Measurements from ENCODE around the gene PPP2R5E. TPM values are rescaled to one million over a fixed set of nuclear protein-coding genes. Genes with fewer than 3 reads are reported as not detected.
"Not testable (repeated sequence)": the region's sequence is repeated elsewhere in the genome, so short reads cannot be mapped to it uniquely, and the experiment has no call there.

The PPP2R5E gene
- total RNA-seq, 1 donor from 2014 or later, result 45.1 TPM

DNA sequence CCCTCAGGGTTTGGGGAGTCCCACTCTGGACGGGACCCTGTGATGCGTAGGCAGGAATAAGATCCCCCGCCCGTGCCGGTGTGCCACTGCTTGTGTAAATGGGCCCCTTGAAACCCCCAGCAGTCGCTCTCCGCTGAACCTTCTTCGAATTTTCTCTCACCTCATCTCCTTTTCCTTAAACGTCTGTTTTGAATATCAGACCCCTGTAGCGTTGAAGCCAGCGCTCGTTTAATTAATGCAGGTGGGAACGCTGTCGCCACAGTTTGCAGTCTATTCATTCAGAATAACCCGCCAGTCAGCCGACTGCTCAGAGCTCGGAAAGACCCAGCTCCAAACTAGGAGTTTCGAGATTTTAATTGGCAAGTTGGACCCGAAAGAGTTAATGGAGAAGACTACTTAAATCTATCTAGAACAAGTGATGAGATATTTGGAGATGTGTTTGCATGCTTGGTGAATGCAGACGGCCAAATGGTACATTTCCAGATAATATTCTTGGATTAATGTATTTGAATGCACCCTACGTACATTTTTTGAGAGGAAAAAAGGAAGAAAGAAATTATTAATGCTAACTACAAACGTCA lies 739 bp upstream of the PPP2R5E start:
- intact Hi-C loops (cut with micrococcal nuclease), result loop anchor here (1.0 to 2.0 kb wide), 7 partner anchors 31 to 185 kb away; partner anchors contain the start of gene SGPP1
- H3K4me1 Mint-ChIP-seq, result peaks cover 21% of the 10 kb centered on the region
- H3K27me3 Mint-ChIP-seq, result peaks cover 1% of the 10 kb centered on the region
- peaks cover 21% of the 10 kb centered on the region for H3K36me3 Mint-ChIP-seq (ENCODE audit: low read depth)
- H3K9me3 Mint-ChIP-seq, result no peaks in the 10 kb centered on the region
- H3K4me3 Mint-ChIP-seq, result peak overlapping the region; percentile 88
- no peak for DNase-seq
- peak overlapping the region; percentile 92 for H3K27ac Mint-ChIP-seq

DNA sequence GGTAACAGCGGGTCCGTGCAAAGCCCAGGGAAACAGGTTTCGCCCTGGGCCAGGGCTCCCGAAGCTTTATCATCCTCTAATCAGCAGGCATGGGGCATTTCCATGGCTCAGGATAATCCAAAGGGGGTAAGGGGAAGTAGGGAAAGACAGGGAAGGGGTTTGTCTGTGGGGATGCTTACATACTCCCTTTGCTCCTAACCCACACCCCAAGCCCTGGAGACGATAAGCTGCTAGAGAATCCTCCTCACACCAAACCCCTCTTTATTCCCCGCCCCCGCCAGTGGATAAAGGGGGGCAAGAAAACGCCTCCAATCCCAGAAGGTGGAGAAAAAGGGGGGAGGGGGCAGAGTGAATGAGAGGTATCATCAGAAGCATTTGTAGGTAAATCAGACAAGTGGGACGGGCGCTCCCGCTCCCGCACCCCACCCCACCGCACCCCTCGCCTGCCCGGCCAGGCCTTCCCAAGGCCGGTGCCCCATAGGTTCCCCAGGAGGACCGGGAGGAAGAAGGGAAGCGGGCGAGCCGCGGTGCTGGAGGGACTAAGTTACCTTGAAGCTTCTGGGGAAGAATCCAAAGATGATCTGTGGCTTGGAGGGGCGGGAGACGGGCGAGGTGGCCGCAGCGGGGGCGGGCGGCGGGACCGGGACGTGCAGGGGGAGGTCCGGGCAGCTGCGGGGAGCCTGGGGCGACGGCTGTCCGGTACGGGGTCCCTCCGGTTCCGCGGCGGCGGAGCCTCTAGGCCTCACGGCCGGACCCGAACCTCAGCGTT lies 762 bp downstream of the PPP2R5E start:
- Mint-ChIP-seq H3K27me3 (no peaks in the 10 kb centered on the region), H3K4me3 (peak overlapping the region; percentile 88), H3K9me3 (no peaks in the 10 kb centered on the region), H3K36me3 (ENCODE audit: low read depth) (peaks cover 25% of the 10 kb centered on the region), H3K4me1 (peaks cover 23% of the 10 kb centered on the region), H3K27ac (peak overlapping the region; percentile 90)
- peak; percentile 68 for DNase-seq
- intact Hi-C loops (cut with micrococcal nuclease), result loop anchor here (2.0 kb wide), 5 partner anchors 30 to 186 kb away; partner anchors contain the start of gene SGPP1

DNA sequence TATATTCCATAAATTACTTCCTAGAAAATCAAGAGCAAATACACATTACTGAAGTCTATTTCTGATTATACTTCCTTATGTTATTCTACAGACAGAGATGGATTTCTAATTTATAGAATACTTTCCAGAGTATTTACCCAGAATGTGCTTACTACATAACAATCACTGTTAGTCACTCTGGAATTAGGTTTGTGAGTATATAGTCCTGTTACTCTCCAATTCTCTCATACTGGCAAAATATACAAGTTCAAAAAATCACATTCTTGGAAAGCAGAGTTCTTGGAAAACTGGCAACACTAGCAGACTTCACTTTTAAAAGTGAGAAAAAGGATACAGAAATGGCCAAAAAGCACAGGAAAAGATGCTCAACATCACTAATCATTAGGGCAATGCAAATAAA lies 7.3 kb downstream of the PPP2R5E start:
- peaks cover 47% of the 10 kb centered on the region for H3K36me3 Mint-ChIP-seq (ENCODE audit: low read depth)
- H3K4me3 Mint-ChIP-seq, result no peak overlapping the region
- intact Hi-C loops (cut with micrococcal nuclease), result no loop called here

GRCh38 chr14:63533474-63533873 lies 9.7 kb downstream of the PPP2R5E start:
- Mint-ChIP-seq H3K4me3 (no peak overlapping the region), H3K4me1 (peaks cover 10% of the 10 kb centered on the region), H3K9me3 (no peaks in the 10 kb centered on the region), H3K27ac (no peak overlapping the region), H3K27me3 (no peaks in the 10 kb centered on the region), H3K36me3 (ENCODE audit: low read depth) (peaks cover 42% of the 10 kb centered on the region)
- DNase-seq, result no peak
- intact Hi-C loops (cut with micrococcal nuclease), result no loop called here

More for the DNA sequence above, 7.3 kb downstream of the PPP2R5E start:
- no peak for DNase-seq
- Mint-ChIP-seq H3K27me3 (no peaks in the 10 kb centered on the region), H3K4me1 (peaks cover 12% of the 10 kb centered on the region), H3K9me3 (no peaks in the 10 kb centered on the region), H3K27ac (no peak overlapping the region)

DNA sequence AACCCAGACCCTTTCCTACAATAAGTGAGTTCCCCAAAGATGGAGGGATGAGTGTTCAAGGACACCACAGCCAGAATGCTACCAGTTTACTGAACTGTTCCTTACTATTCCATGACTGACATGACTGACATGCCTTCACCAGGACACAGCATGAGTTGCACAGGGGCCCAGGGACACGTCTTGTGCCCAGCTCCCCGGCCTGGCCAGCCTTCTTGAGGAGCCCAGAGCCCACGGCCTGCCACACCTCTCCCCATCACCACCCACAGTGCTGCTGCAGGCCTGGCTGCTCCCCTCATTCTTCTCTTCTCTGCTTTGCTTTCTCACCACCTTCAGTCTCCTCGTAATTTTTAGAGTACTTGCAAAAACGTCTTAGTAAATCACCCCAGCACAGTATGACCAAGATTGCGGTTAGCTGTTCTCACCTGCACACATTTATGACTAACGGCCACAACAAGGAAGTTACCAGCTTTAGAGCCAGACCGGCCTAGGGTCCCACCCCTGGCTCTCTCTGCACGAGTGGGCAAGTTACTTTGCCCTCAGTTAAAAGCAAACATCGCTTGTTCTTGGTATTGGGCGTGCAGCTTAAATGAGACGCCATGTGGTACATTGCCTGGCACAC lies 18.5 kb downstream of the PPP2R5E start:
- Mint-ChIP-seq H3K36me3 (ENCODE audit: low read depth) (peaks cover 36% of the 10 kb centered on the region), H3K4me1 (peaks cover 18% of the 10 kb centered on the region), H3K9me3 (no peaks in the 10 kb centered on the region), H3K4me3 (no peak overlapping the region), H3K27me3 (no peaks in the 10 kb centered on the region), H3K27ac (no peak overlapping the region)
- DNase-seq, result no peak
- intact Hi-C loops (cut with micrococcal nuclease), result no loop called here

GRCh38 chr14:63523735-63524426 lies 19.3 kb downstream of the PPP2R5E start:
- peaks cover 18% of the 10 kb centered on the region for H3K4me1 Mint-ChIP-seq
- H3K9me3 Mint-ChIP-seq, result no peaks in the 10 kb centered on the region
- no peaks in the 10 kb centered on the region for H3K27me3 Mint-ChIP-seq
- no peak overlapping the region for H3K4me3 Mint-ChIP-seq
- H3K27ac Mint-ChIP-seq, result no peak overlapping the region
- DNase-seq, result no peak
- peaks cover 38% of the 10 kb centered on the region for H3K36me3 Mint-ChIP-seq (ENCODE audit: low read depth)
- intact Hi-C loops (cut with micrococcal nuclease), result no loop called here

- H3K9me3 Mint-ChIP-seq; H3K27ac Mint-ChIP-seq; H3K27me3 Mint-ChIP-seq; DNase-seq; H3K4me3 Mint-ChIP-seq; intact Hi-C loops (cut with micrococcal nuclease): not testable (repeated sequence)
- H3K4me1 Mint-ChIP-seq, result peaks cover 18% of the 10 kb centered on the region
- peaks cover 36% of the 10 kb centered on the region for H3K36me3 Mint-ChIP-seq (ENCODE audit: low read depth)
Observed at GRCh38 chr14:63522511-63522910, 20.7 kb downstream of the PPP2R5E start.

GRCh38 chr14:63517354-63517753 lies 25.8 kb downstream of the PPP2R5E start:
- no peaks in the 10 kb centered on the region for H3K27me3 Mint-ChIP-seq
- no peak for DNase-seq
- H3K4me1 Mint-ChIP-seq, result peaks cover 21% of the 10 kb centered on the region
- no peak overlapping the region for H3K4me3 Mint-ChIP-seq
- no peak overlapping the region for H3K27ac Mint-ChIP-seq
- no peaks in the 10 kb centered on the region for H3K9me3 Mint-ChIP-seq
- intact Hi-C loops (cut with micrococcal nuclease), result no loop called here
- H3K36me3 Mint-ChIP-seq (ENCODE audit: low read depth), result peaks cover 13% of the 10 kb centered on the region

- Mint-ChIP-seq H3K27me3 (no peaks in the 10 kb centered on the region), H3K9me3 (no peaks in the 10 kb centered on the region), H3K4me3 (no peak overlapping the region), H3K27ac (no peak overlapping the region), H3K36me3 (ENCODE audit: low read depth) (peaks cover 15% of the 10 kb centered on the region), H3K4me1 (peaks cover 36% of the 10 kb centered on the region)
- intact Hi-C loops (cut with micrococcal nuclease), result no loop called here
- DNase-seq, result no peak
Observed at GRCh38 chr14:63515240-63515639, 27.9 kb downstream of the PPP2R5E start.

DNA sequence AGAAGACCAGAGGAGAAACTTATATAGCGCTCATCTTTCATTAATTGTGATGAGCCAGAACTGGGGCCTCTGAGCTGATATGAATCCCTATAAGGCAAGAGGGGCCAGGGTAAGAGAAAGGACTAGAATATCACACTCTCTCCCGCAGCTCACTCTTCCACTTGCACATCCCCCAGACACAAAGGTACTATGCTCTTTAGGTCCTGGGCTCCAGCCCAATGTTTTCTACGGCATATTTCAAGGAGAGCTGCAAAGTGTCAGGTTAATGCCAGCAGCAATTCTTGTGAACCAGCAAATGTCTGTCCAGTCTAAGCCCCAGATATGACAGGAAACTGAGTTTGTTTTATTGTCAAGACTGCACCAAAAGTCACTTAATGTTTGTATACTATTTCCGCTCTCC lies 29.4 kb downstream of the PPP2R5E start:
- intact Hi-C loops (cut with micrococcal nuclease), result loop anchor here (2.0 to 5.0 kb wide), 2 partner anchors 29 to 36 kb away; partner anchors contain the start of gene PPP2R5E
- H3K27ac Mint-ChIP-seq, result no peak overlapping the region
- peaks cover 17% of the 10 kb centered on the region for H3K36me3 Mint-ChIP-seq (ENCODE audit: low read depth)
- no peaks in the 10 kb centered on the region for H3K27me3 Mint-ChIP-seq
- H3K9me3 Mint-ChIP-seq, result no peaks in the 10 kb centered on the region
- H3K4me1 Mint-ChIP-seq, result peaks cover 41% of the 10 kb centered on the region
- no peak overlapping the region for H3K4me3 Mint-ChIP-seq
- no peak for DNase-seq

DNA sequence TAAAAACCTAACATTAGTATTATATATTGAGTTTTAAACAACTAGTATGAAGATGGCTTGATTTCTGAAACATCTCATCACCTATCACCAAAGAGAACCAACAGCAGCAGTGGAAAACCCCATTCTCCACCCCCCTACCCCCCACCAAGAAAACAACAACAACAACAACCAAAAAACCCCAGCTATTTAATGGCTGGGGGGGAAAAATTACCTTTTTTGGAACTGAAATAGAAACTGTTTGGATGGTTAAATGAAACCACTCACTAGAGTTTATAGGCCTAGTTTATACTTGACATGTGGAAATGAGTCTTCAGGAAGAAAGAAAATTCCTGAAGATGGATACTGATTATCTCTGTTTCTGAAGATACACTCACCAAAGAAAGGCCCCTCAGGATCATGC lies 30.3 kb downstream of the PPP2R5E start:
- no peak overlapping the region for H3K27ac Mint-ChIP-seq

DNA sequence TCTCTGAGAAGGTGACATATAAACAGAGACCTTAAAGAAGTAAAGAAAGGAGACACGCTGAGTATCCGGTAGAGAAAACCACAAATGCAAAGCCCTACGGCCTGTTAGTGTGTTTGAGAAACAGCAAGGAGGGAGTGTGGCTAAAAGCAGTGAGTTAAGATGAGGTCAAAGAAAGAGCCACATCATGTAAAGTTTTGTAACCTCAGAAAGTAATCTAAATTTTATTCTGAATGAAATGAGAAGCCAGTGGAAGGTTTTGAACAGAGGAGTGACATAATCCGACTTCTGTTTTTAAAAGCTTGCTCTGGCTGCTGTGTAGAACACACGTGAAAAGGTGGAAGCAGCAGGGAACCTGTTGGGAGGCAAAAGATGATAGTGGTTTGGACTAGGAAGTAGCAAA lies 32.6 kb downstream of the PPP2R5E start:
- Mint-ChIP-seq H3K4me3 (peak overlapping the region; percentile 8), H3K4me1 (peaks cover 50% of the 10 kb centered on the region), H3K36me3 (ENCODE audit: low read depth) (peaks cover 24% of the 10 kb centered on the region), H3K27ac (peak overlapping the region; percentile 64), H3K9me3 (no peaks in the 10 kb centered on the region), H3K27me3 (no peaks in the 10 kb centered on the region)
- DNase-seq, result peak; percentile 74
- intact Hi-C loops (cut with micrococcal nuclease), result loop anchor here (5.0 kb wide), 1 partner anchor 33 kb away; no protein-coding TSS in a partner anchor

More for the DNA sequence above, 30.3 kb downstream of the PPP2R5E start:
- peak; percentile 59 for DNase-seq
- intact Hi-C loops (cut with micrococcal nuclease), result loop anchor here (2.0 to 5.0 kb wide), 2 partner anchors 30 to 36 kb away; partner anchors contain the start of gene PPP2R5E
- peaks cover 49% of the 10 kb centered on the region for H3K4me1 Mint-ChIP-seq
- H3K36me3 Mint-ChIP-seq (ENCODE audit: low read depth), result peaks cover 20% of the 10 kb centered on the region
- no peak overlapping the region for H3K4me3 Mint-ChIP-seq
- H3K9me3 Mint-ChIP-seq, result no peaks in the 10 kb centered on the region
- H3K27me3 Mint-ChIP-seq, result no peaks in the 10 kb centered on the region

DNA sequence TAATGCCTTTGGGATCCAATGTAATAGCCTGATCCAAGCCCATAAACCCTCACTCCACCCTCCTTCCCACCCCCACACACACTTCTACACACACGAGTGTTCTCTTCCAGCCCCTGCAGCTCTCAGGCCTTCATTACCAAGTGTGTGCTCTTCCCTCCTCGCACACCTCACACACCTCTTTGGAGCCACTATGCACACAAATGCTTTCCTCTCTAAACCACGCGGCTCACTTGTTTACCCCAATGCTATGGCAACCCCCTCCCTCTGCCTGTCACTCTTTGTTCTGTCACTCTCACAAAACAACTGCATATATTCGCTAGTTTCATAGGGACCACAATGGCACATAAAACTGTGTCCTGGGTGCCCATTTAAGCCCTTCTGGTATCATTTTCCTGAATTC lies 35.1 kb downstream of the PPP2R5E start:
- no peaks in the 10 kb centered on the region for H3K9me3 Mint-ChIP-seq
- DNase-seq, result peak; percentile 67
- H3K4me1 Mint-ChIP-seq, result peaks cover 33% of the 10 kb centered on the region
- intact Hi-C loops (cut with micrococcal nuclease), result no loop called here
- H3K27ac Mint-ChIP-seq, result peak overlapping the region; percentile 8
- peaks cover 22% of the 10 kb centered on the region for H3K36me3 Mint-ChIP-seq (ENCODE audit: low read depth)
- no peak overlapping the region for H3K4me3 Mint-ChIP-seq
- H3K27me3 Mint-ChIP-seq, result no peaks in the 10 kb centered on the region

Data from activated CD4-positive, alpha-beta T cell treated with anti-CD3 and anti-CD28 coated beads, Interleukin-2, amount 10 ng/mL, durations not matched to agents 24 days and 14 days (primary cell).